Measurements from ENCODE around the gene ZNF366.

DNA sequence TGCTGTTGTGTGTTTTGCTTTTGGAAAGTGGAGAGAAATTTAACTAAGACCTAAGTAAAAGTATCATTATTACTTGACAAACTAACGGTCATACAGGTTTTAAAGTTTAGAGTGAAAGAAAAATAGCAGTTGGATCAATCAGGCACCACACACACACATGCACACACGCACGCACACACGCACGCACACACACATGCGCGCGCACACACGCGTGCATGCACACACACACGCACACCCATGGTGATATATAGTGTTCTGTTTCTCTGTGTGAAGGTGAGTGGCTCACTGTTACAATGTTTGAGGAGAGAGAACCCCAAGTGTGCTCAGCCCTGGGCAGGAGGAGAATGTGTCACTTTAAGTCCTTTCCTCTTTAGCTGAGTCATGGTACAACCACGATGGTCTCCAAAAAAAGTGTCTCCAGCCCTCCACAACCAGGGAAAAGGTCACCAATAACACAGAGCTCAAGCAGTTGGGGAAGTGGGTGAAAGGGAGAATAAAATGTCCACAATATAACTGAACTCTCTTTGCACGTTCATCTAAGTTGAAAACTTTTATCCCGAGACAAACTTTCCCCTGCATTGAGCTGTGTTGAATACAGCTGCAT is 3.2 kb downstream of the ZNF366 start:
- TF ChIP-seq, protein P1, sequence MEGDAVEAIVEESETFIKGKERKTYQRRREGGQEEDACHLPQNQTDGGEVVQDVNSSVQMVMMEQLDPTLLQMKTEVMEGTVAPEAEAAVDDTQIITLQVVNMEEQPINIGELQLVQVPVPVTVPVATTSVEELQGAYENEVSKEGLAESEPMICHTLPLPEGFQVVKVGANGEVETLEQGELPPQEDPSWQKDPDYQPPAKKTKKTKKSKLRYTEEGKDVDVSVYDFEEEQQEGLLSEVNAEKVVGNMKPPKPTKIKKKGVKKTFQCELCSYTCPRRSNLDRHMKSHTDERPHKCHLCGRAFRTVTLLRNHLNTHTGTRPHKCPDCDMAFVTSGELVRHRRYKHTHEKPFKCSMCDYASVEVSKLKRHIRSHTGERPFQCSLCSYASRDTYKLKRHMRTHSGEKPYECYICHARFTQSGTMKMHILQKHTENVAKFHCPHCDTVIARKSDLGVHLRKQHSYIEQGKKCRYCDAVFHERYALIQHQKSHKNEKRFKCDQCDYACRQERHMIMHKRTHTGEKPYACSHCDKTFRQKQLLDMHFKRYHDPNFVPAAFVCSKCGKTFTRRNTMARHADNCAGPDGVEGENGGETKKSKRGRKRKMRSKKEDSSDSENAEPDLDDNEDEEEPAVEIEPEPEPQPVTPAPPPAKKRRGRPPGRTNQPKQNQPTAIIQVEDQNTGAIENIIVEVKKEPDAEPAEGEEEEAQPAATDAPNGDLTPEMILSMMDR (IDR thresholded peaks at IDR 0.05) = no peak
- TF ChIP-seq POLR2A (IDR thresholded peaks at IDR 0.05) = no peak

Measured in ovary (tissue), 3 donors.